Mucosa of descending colon (tissue), 3 donors: Measurements from ENCODE around the gene SYT11. TPM values are rescaled to one million over a fixed set of nuclear protein-coding genes. Genes with fewer than 3 reads are reported as not detected.

Experiments used
- ATAC-seq: fragments of 200-7000 bp; cut with Tn5 transposase; one replicate; pipeline ENCODE4 v1.9.1; 2020; ENCODE audit warnings: mild to moderate bottlenecking, moderate library complexity
- DNase-seq, 3 donors: peaks; one replicate each; pipeline ENCODE4 v3.0.0-alpha.2; 2020
- H3K36me3 ChIP-seq: fragments of 200-600 bp; one replicate; pipeline ENCODE4 v1.8.0; 2021; ENCODE audit warnings: low read depth, mild to moderate bottlenecking
- H3K4me1 ChIP-seq: fragments of 200-600 bp; one replicate; pipeline ENCODE4 v1.8.0; 2021; ENCODE audit warnings: low read depth, mild to moderate bottlenecking
- H3K4me3 ChIP-seq: fragments of 200-600 bp; one replicate; pipeline ENCODE4 v1.8.0; 2021; ENCODE audit warnings: mild to moderate bottlenecking
- H3K9me3 ChIP-seq: fragments of 200-600 bp; one replicate; pipeline ENCODE4 v1.8.0; 2021; ENCODE audit warnings: mild to moderate bottlenecking
- CTCF ChIP-seq: fragments of 200-600 bp; IDR thresholded peaks from one replicate; pipeline ENCODE4 v1.8.0; 2022; ENCODE audit warnings: antibody characterized with exemption, mild to moderate bottlenecking
- intact Hi-C, 2 donors: fragments of 100-400 bp; cut with DNase I in 1 of 2; cut with micrococcal nuclease in 1 of 2; formaldehyde crosslinking; loops; one replicate each; pipeline versions ENCODE4 v1.11.0 to v1.11.1; 2022; cut with DNase I, micrococcal nuclease
- total RNA-seq, 3 donors: library from RNA; stranded (reverse); fragmentation: NEBNext Ultra II Directional in 2 of 3; extraction: Animal tissue kit (Norgen Biotek cat#: 25700) in 2 of 3; gene quantifications; one replicate each; pipeline versions ENCODE4 v1.2.1 to v1.2.4, GENCODE V29; 2021 to 2023
- donor health status: DM: no; HTN: no; CAD: no; lungs with moderate emphysema.
- donor health status: DM: no; HTN: no; CAD: no.
- donor health status: DM: no; HTN: yes; CAD: no.

The SYT11 gene
- total RNA-seq, 3 donors from 2014 or later, result 1.6 to 18.4 (median 3.2) TPM

DNA sequence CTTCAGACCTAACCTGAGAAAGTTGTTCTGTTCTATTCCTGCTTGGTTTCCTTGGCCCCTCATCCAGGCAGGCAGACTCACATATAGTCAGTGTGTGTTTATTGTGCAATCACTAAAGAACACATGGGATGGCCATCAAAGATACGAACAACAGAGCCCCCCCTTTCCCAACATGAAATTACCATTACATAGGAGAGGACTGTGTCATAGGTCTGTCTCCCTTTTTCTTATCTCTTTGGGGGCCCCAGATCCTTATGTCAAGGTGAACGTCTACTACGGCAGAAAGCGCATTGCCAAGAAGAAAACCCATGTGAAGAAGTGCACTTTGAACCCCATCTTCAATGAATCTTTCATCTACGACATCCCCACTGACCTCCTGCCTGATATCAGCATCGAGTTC, 21.6 kb downstream of the SYT11 start:
- no peak for TF ChIP-seq CTCF
- H3K4me3 ChIP-seq, result no peak overlapping the region
- DNase-seq (no peak), ATAC-seq (no peak)
- H3K4me1 ChIP-seq, result peaks cover 3% of the 10 kb centered on the region
- H3K9me3 ChIP-seq, result no peaks in the 10 kb centered on the region
- no peaks in the 10 kb centered on the region for H3K36me3 ChIP-seq
- intact Hi-C loops, result no loop called here

DNA sequence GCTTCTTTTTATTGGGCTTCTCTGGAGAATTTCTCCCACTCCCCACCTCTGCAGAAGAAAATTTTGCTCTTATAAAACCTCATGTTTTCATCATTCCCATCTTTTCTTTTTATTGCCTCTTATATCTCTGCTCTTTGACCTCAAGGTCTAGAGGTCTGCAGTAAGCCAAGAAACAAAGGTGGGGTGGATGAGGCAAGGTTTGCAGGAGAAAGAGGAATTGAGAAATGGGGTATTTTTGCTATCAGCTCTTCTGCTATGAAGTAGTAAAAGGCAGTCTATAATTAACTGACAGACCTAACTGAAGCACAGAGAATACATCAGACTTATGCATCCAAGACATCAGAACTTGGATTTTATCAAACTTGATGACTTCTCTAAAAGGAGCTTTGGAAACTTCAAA, 22.9 kb downstream of the SYT11 start:
- Histone ChIP-seq H3K9me3 (no peaks in the 10 kb centered on the region), H3K4me1 (peaks cover 3% of the 10 kb centered on the region), H3K36me3 (no peaks in the 10 kb centered on the region), H3K4me3 (no peak overlapping the region)
- no peak for TF ChIP-seq CTCF
- no peak for DNase-seq
- ATAC-seq, result no peak
- intact Hi-C loops, result no loop called here

- peaks cover 3% of the 10 kb centered on the region for H3K4me1 ChIP-seq
These were observed 23.4 kb downstream of the SYT11 start for GRCh38 chr1:155882766-155883165.

GRCh38 chr1:155884031-155884960, 24.9 kb downstream of the SYT11 start:
- DNase-seq (peak in 1 of 3 donors; percentile 13), ATAC-seq (peak; percentile 93)
- intact Hi-C loops, result no loop called here
- TF ChIP-seq CTCF, result no peak
- Histone ChIP-seq H3K4me1 (peaks cover 3% of the 10 kb centered on the region), H3K9me3 (no peaks in the 10 kb centered on the region), H3K4me3 (no peak overlapping the region), H3K36me3 (no peaks in the 10 kb centered on the region)

More at GRCh38 chr1:155882766-155883165, 23.4 kb downstream of the SYT11 start:
- Histone ChIP-seq H3K36me3 (no peaks in the 10 kb centered on the region), H3K9me3 (no peaks in the 10 kb centered on the region), H3K4me3 (no peak overlapping the region)
- DNase-seq, result no peak
- intact Hi-C loops, result no loop called here
- no peak for ATAC-seq
- TF ChIP-seq CTCF, result no peak

DNA sequence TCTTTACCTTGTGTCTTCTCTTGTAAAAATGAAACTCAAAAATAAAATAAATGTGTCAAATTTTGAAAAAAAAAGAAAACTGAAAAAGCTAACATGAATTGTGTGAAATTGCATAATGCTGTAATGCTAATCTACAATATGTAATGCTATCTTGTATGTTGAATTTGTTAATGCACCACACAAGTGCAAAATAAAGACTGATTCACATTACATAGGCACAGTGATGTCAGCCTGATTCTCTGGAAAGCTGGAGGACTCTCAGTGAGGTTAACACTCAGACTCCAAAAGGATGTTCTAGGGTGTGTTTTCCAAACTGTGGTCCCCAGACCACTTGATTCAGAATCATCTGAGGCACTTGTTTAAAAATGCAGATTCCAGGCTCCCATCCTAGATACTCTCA, 25.6 kb downstream of the SYT11 start:
- H3K4me1 ChIP-seq, result peaks cover 3% of the 10 kb centered on the region
- TF ChIP-seq CTCF, result no peak
- H3K36me3 ChIP-seq, result no peaks in the 10 kb centered on the region
- H3K9me3 ChIP-seq, result no peaks in the 10 kb centered on the region
- intact Hi-C loops, result no loop called here
- H3K4me3 ChIP-seq, result no peak overlapping the region
- DNase-seq (no peak), ATAC-seq (no peak)
